ENCODE data around the gene WFS1. TPM values are rescaled to one million over a fixed set of nuclear protein-coding genes. Genes with fewer than 3 reads are reported as not detected.

WFS1 gene
- total and polyA plus RNA-seq, 2 donors (not counting 1 experiment from before 2014, with no cell fraction given) = 25.7 to 37.5 TPM

Other genes with a start within 250 kb of the WFS1 start
- gene JAKMIP1, start 69.3 kb upstream of the WFS1 start, total RNA-seq = not detected in 2 replicates
- not detected in 2 replicates for gene JAKMIP1, start 69.3 kb upstream of the WFS1 start, polyA plus RNA-seq
- under 0.01 and 0.17 TPM in 2 replicates for gene PPP2R2C, start 202.8 kb downstream of the WFS1 start, total RNA-seq
- gene PPP2R2C, start 202.8 kb downstream of the WFS1 start, polyA plus RNA-seq = 0.10 and 0.17 TPM in 2 replicates

Data from fibroblast of lung (primary cell).